Measurements from ENCODE around the gene PRAF2.

Gene PRAF2

DNA sequence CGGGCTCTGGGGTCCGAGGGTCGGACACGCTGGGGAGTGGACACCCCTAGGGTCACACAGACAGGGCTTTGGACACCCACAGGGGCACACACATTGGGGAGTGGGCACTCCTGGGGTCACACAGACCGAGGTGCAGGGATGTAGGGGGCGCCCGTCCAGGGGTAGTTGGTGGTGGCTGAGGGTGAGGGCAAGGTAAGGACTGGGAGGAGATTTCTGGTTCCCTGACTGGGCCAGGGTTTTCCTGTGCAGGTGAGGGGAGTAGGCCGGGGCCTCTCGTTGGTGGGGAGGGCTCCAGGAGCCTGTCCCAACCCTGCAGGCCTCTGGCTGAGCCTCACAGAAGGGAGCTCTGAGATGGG lies 27.8 kb upstream of the PRAF2 start:
- TF ChIP-seq TAF1 (IDR thresholded peaks at IDR 0.05; ENCODE audit: low read depth) = no peak

GRCh38 chrX:49100704-49101628 lies 27.2 kb upstream of the PRAF2 start:
- TF ChIP-seq TAF1 (IDR thresholded peaks at IDR 0.05; ENCODE audit: low read depth) (peak; percentile 50; the same call in 1 of the 2 replicates), TEAD4 (IDR thresholded peaks at IDR 0.05) (no peak), USF1 (IDR thresholded peaks at IDR 0.05) (no peak), MAX (IDR thresholded peaks at IDR 0.05) (peak; percentile 24; the same call in 1 of the 2 replicates), CEBPB (IDR thresholded peaks at IDR 0.05) (no peak), YY1 (IDR thresholded peaks at IDR 0.05; ENCODE audit: low read depth) (no peak)
- TF ChIP-seq, protein P1, sequence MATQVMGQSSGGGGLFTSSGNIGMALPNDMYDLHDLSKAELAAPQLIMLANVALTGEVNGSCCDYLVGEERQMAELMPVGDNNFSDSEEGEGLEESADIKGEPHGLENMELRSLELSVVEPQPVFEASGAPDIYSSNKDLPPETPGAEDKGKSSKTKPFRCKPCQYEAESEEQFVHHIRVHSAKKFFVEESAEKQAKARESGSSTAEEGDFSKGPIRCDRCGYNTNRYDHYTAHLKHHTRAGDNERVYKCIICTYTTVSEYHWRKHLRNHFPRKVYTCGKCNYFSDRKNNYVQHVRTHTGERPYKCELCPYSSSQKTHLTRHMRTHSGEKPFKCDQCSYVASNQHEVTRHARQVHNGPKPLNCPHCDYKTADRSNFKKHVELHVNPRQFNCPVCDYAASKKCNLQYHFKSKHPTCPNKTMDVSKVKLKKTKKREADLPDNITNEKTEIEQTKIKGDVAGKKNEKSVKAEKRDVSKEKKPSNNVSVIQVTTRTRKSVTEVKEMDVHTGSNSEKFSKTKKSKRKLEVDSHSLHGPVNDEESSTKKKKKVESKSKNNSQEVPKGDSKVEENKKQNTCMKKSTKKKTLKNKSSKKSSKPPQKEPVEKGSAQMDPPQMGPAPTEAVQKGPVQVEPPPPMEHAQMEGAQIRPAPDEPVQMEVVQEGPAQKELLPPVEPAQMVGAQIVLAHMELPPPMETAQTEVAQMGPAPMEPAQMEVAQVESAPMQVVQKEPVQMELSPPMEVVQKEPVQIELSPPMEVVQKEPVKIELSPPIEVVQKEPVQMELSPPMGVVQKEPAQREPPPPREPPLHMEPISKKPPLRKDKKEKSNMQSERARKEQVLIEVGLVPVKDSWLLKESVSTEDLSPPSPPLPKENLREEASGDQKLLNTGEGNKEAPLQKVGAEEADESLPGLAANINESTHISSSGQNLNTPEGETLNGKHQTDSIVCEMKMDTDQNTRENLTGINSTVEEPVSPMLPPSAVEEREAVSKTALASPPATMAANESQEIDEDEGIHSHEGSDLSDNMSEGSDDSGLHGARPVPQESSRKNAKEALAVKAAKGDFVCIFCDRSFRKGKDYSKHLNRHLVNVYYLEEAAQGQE (IDR thresholded peaks at IDR 0.05; ENCODE audit: low read depth) = no peak

DNA sequence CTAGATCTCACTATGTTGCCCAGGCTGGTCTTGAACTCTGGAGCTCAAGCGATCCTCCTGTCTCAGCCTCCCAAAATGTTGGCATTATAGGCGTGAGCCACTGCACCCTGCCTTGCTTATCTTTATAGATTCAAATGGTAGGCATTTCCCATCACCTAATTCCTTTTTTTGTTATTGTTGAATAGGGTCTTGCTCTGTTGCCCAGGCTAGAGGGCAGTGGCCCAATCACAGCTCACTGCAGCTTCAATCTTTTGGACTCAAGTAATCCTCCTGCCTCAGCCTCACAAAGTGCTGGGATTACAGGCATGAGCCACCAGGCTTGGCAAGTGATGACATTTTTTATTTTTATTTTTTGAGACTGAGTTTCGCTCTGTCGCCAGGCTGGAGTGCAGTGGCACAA lies 22.6 kb upstream of the PRAF2 start:
- TF ChIP-seq TCF12 (IDR thresholded peaks at IDR 0.05; ENCODE audit: low read depth) (no peak), FOXM1 (IDR thresholded peaks at IDR 0.05; ENCODE audit: borderline replicate concordance, low read depth) (no peak), TAF1 (IDR thresholded peaks at IDR 0.05; ENCODE audit: low read depth) (no peak), NFIC (IDR thresholded peaks at IDR 0.05) (no peak), CREB1 (IDR thresholded peaks at IDR 0.05; ENCODE audit: low read depth) (no peak), TEAD4 (IDR thresholded peaks at IDR 0.05) (no peak), EGR1 (IDR thresholded peaks at IDR 0.05) (no peak), YY1 (IDR thresholded peaks at IDR 0.05; ENCODE audit: low read depth) (no peak), RAD21 (IDR thresholded peaks at IDR 0.05; ENCODE audit: low read depth) (no peak), ZBTB7A (IDR thresholded peaks at IDR 0.05; ENCODE audit: low read depth) (no peak)

GRCh38 chrX:49089553-49089952 lies 15.8 kb upstream of the PRAF2 start:
- TF ChIP-seq TCF12 (IDR thresholded peaks at IDR 0.05; ENCODE audit: low read depth) = no peak
- TF ChIP-seq YY1 (IDR thresholded peaks at IDR 0.05; ENCODE audit: low read depth) = no peak
- TF ChIP-seq CEBPB (IDR thresholded peaks at IDR 0.05) = no peak
- no peak for TF ChIP-seq USF1 (IDR thresholded peaks at IDR 0.05)
- TF ChIP-seq RAD21 (IDR thresholded peaks at IDR 0.05; ENCODE audit: low read depth) = no peak
- no peak for TF ChIP-seq CREB1 (IDR thresholded peaks at IDR 0.05; ENCODE audit: low read depth)
- TF ChIP-seq NFIC (IDR thresholded peaks at IDR 0.05) = no peak
- TF ChIP-seq, protein P1 (IDR thresholded peaks at IDR 0.05; ENCODE audit: low read depth) = no peak
- TF ChIP-seq TEAD4 (IDR thresholded peaks at IDR 0.05) = no peak
- no peak for TF ChIP-seq EGR1 (IDR thresholded peaks at IDR 0.05)
- no peak for TF ChIP-seq FOXM1 (IDR thresholded peaks at IDR 0.05; ENCODE audit: borderline replicate concordance, low read depth)

DNA sequence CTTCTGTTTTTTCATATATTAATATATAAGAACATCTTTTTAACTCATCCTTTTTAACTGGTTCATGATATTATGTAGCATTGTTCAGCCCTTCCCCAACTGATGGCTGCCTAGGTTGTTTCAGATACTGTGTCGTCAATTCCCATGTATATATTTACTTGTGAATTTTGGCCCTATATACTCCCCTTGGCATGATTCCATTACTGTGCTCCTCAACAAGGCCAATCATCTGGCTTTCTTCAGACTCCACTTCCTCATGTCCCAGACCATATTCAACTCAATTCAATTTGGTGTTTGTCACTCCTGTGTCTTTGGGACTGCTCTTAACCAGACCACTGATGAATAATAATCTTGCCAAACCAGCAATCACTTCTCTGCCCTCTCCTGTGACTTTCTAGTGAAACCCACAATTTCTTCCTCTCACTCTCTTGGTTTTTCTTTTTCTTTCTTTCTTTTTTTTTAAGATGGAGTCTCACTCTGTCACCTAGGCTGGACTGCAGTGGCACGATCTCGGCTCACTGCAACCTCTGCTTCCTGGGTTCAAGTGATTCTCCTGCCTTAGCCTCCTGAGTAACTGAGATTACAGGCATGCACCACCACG lies 8.6 kb upstream of the PRAF2 start:
- TF ChIP-seq TCF12 (IDR thresholded peaks at IDR 0.05; ENCODE audit: low read depth) (no peak), TEAD4 (IDR thresholded peaks at IDR 0.05) (no peak), EP300 (IDR thresholded peaks at IDR 0.05; ENCODE audit: borderline replicate concordance) (no peak), YY1 (IDR thresholded peaks at IDR 0.05; ENCODE audit: low read depth) (no peak), NFIC (IDR thresholded peaks at IDR 0.05) (no peak), FOXM1 (IDR thresholded peaks at IDR 0.05; ENCODE audit: borderline replicate concordance, low read depth) (no peak), CEBPB (IDR thresholded peaks at IDR 0.05) (no peak), ZBTB7A (IDR thresholded peaks at IDR 0.05; ENCODE audit: low read depth) (no peak), USF1 (IDR thresholded peaks at IDR 0.05) (no peak)
- TF ChIP-seq, protein P1 (IDR thresholded peaks at IDR 0.05; ENCODE audit: low read depth) = no peak

Measured in Ishikawa (cell line).